Mucosa of rectum (tissue), 2 donors: Measurements from ENCODE around the gene MNAT1.

ENCODE experiments used
- H3K27ac ChIP-seq, 2 donors: one replicate each; pipeline ENCODE4 v1.7.0; 2013; ENCODE audit warnings: inconsistent platforms in 2 of 2, low read depth in 2 of 2, low read length in 2 of 2
- H3K27me3 ChIP-seq, 2 donors: one replicate each; pipeline ENCODE4 v1.7.0; 2013; ENCODE audit warnings: low read length in 2 of 2; ENCODE audit not compliant: control insufficient read depth in 2 of 2, insufficient read depth in 2 of 2
- H3K36me3 ChIP-seq, 2 donors: one replicate each; pipeline ENCODE4 v1.7.0; 2013; ENCODE audit warnings: low read length in 2 of 2; ENCODE audit not compliant: control insufficient read depth in 2 of 2, insufficient read depth in 2 of 2
- H3K4me1 ChIP-seq, 2 donors: one replicate each; pipeline ENCODE4 v1.7.0; 2013; ENCODE audit warnings: low read length in 2 of 2, mild to moderate bottlenecking in 1 of 2; ENCODE audit not compliant: control insufficient read depth in 2 of 2, insufficient read depth in 2 of 2
- H3K4me3 ChIP-seq, 2 donors: one replicate each; pipeline ENCODE4 v1.7.0; 2013; ENCODE audit warnings: low read length in 2 of 2
- H3K9ac ChIP-seq, 2 donors: one replicate each; pipeline ENCODE4 v1.7.0; 2013; ENCODE audit warnings: low read length in 2 of 2, low read depth in 1 of 2, mild to moderate bottlenecking in 1 of 2
- H3K9me3 ChIP-seq, 2 donors: one replicate each; pipeline ENCODE4 v1.7.0; 2013; ENCODE audit warnings: low read length in 2 of 2; ENCODE audit not compliant: control insufficient read depth in 2 of 2
- donor health status: healthy.
- donor health status: Normal muscosa, but diverticular disease.

Gene MNAT1

GRCh38 chr14:60734465-60735242 is at the start of gene MNAT1:
TSS of gene MNAT1 (plus strand) at chr14:60734761. CDS start at chr14:60734863, 102 bp downstream.
- H3K27me3 ChIP-seq: peaks cover 0 to 5% of the 10 kb centered on the region in 2 donors
- H3K36me3 ChIP-seq: no peaks in the 10 kb centered on the region
- H3K9ac ChIP-seq: peak within 1 kb of the TSS; percentile 67 to 88
- H3K4me3 ChIP-seq: peak within 1 kb of the TSS; percentile 74 to 91
- H3K27ac ChIP-seq: peak within 1 kb of the TSS; percentile 8 to 33
- peaks cover 0 to 3% of the 10 kb centered on the region in 2 donors for H3K4me1 ChIP-seq
- H3K9me3 ChIP-seq: no peaks in the 10 kb centered on the region

GRCh38 chr14:60686865-60687264 is 47.7 kb upstream of the MNAT1 start:
- H3K27me3 ChIP-seq: peaks cover 0 to 2% of the 10 kb centered on the region in 2 donors
- H3K4me3 ChIP-seq: no peak overlapping the region
- H3K4me1 ChIP-seq: no peaks in the 10 kb centered on the region
- H3K9ac ChIP-seq: no peak overlapping the region
- no peak overlapping the region for H3K27ac ChIP-seq
- H3K36me3 ChIP-seq: no peaks in the 10 kb centered on the region
- no peaks in the 10 kb centered on the region for H3K9me3 ChIP-seq

GRCh38 chr14:60691383-60692113 is 43.0 kb upstream of the MNAT1 start:
- Histone ChIP-seq H3K27ac (no peak overlapping the region), H3K4me1 (no peaks in the 10 kb centered on the region), H3K9me3 (no peaks in the 10 kb centered on the region), H3K27me3 (peaks cover 0 to 2% of the 10 kb centered on the region in 2 donors), H3K36me3 (no peaks in the 10 kb centered on the region), H3K9ac (no peak overlapping the region), H3K4me3 (no peak overlapping the region)

GRCh38 chr14:60695327-60695726 is 39.2 kb upstream of the MNAT1 start:
- no peak overlapping the region for H3K27ac ChIP-seq
- H3K4me1 ChIP-seq: no peaks in the 10 kb centered on the region
- H3K9ac ChIP-seq: no peak overlapping the region
- no peaks in the 10 kb centered on the region for H3K9me3 ChIP-seq
- no peak overlapping the region for H3K4me3 ChIP-seq
- H3K27me3 ChIP-seq: no peaks in the 10 kb centered on the region
- H3K36me3 ChIP-seq: no peaks in the 10 kb centered on the region

GRCh38 chr14:60700598-60700997 is 34.0 kb upstream of the MNAT1 start:
- Histone ChIP-seq H3K27me3 (no peaks in the 10 kb centered on the region), H3K36me3 (no peaks in the 10 kb centered on the region), H3K4me3 (no peak overlapping the region), H3K4me1 (no peaks in the 10 kb centered on the region), H3K9ac (no peak overlapping the region), H3K27ac (no peak overlapping the region), H3K9me3 (no peaks in the 10 kb centered on the region)

GRCh38 chr14:60705100-60705499 is 29.5 kb upstream of the MNAT1 start:
- no peak overlapping the region for H3K27ac ChIP-seq
- no peaks in the 10 kb centered on the region for H3K36me3 ChIP-seq
- no peaks in the 10 kb centered on the region for H3K27me3 ChIP-seq
- no peaks in the 10 kb centered on the region for H3K4me1 ChIP-seq
- no peak overlapping the region for H3K9ac ChIP-seq
- H3K4me3 ChIP-seq: no peak overlapping the region
- no peaks in the 10 kb centered on the region for H3K9me3 ChIP-seq

- Histone ChIP-seq H3K4me3 (no peak overlapping the region), H3K4me1 (no peaks in the 10 kb centered on the region), H3K9me3 (no peaks in the 10 kb centered on the region), H3K27me3 (no peaks in the 10 kb centered on the region), H3K36me3 (no peaks in the 10 kb centered on the region), H3K27ac (no peak overlapping the region), H3K9ac (no peak overlapping the region)
Measured at GRCh38 chr14:60707858-60708257, 26.7 kb upstream of the MNAT1 start.

GRCh38 chr14:60710494-60710893 is 24.1 kb upstream of the MNAT1 start:
- Histone ChIP-seq H3K27me3 (peaks cover 0 to 2% of the 10 kb centered on the region in 2 donors), H3K4me1 (no peaks in the 10 kb centered on the region), H3K36me3 (no peaks in the 10 kb centered on the region), H3K9ac (no peak overlapping the region), H3K27ac (no peak overlapping the region), H3K9me3 (no peaks in the 10 kb centered on the region), H3K4me3 (no peak overlapping the region)

- H3K4me3 ChIP-seq: no peak overlapping the region
- H3K36me3 ChIP-seq: no peaks in the 10 kb centered on the region
- no peak overlapping the region for H3K27ac ChIP-seq
- H3K4me1 ChIP-seq: no peaks in the 10 kb centered on the region
- H3K9me3 ChIP-seq: no peaks in the 10 kb centered on the region
- peaks cover under 1 to 2% of the 10 kb centered on the region in 2 donors for H3K27me3 ChIP-seq
- H3K9ac ChIP-seq: no peak overlapping the region
Measured at GRCh38 chr14:60713513-60713912, 21.0 kb upstream of the MNAT1 start.

- Histone ChIP-seq H3K9ac (no peak overlapping the region), H3K36me3 (no peaks in the 10 kb centered on the region), H3K27me3 (peaks cover 34 to 37% of the 10 kb centered on the region in 2 donors), H3K27ac (no peak overlapping the region), H3K4me3 (no peak overlapping the region), H3K9me3 (no peaks in the 10 kb centered on the region), H3K4me1 (peaks cover 16 to 19% of the 10 kb centered on the region in 2 donors)
Measured at GRCh38 chr14:60720391-60720790, 14.2 kb upstream of the MNAT1 start.
